Chondrocyte (in vitro differentiated cells): ENCODE measurements around the gene C19orf47. TPM values are rescaled to one million over a fixed set of nuclear protein-coding genes. Genes with fewer than 3 reads are reported as not detected.
A peak's percentile ranks its signal among the peaks of the same experiment; 100 is the strongest.

Experiments used
- DNase-seq: peaks from one replicate; pipeline ENCODE4 v3.0.0; 2021; ENCODE audit warnings: mixed read lengths, low spot score
- H3K27ac Mint-ChIP-seq: one replicate; pipeline ENCODE4 v1.8.0; 2021; ENCODE audit warnings: mild to moderate bottlenecking, moderate library complexity, mixed read lengths; ENCODE audit not compliant: unreplicated experiment
- H3K27me3 Mint-ChIP-seq: 2 replicates; pipeline ENCODE4 v1.8.0; 2021; ENCODE audit warnings: low read depth, mixed read lengths
- H3K36me3 Mint-ChIP-seq: 2 replicates; pipeline ENCODE4 v1.8.0; 2021; ENCODE audit warnings: low read depth, mixed read lengths
- H3K4me1 Mint-ChIP-seq: 2 replicates; pipeline ENCODE4 v1.8.0; 2021; ENCODE audit warnings: low read depth, mild to moderate bottlenecking, mixed read lengths
- H3K4me3 Mint-ChIP-seq: one replicate; pipeline ENCODE4 v1.8.0; 2021; ENCODE audit warnings: mild to moderate bottlenecking, moderate library complexity, mixed read lengths; ENCODE audit not compliant: unreplicated experiment
- H3K9me3 Mint-ChIP-seq: 2 replicates; pipeline ENCODE4 v1.8.0; 2021; ENCODE audit warnings: low read depth, mixed read lengths
- CTCF ChIP-seq: fragments of 200-600 bp; sonication (generic); IDR thresholded peaks from 2 replicates; pipeline ENCODE4 v1.5.0; 2021; ENCODE audit warnings: antibody characterized with exemption, mild to moderate bottlenecking, moderate library complexity
- total RNA-seq: library from RNA; stranded (reverse); gene quantifications from 3 replicates; pipeline ENCODE4 v1.2.1, GENCODE V29; 2021

The C19orf47 gene
- total RNA-seq, 1 donor from 2014 or later = 21.5 TPM

GRCh38 chr19:40363069-40363468, 14.9 kb upstream of the C19orf47 start:
- no peak for DNase-seq
- no peak for TF ChIP-seq CTCF
- peak overlapping the region; percentile 2 for H3K27ac Mint-ChIP-seq
- no peaks in the 10 kb centered on the region for H3K9me3 Mint-ChIP-seq
- H3K4me1 Mint-ChIP-seq = peaks cover 25% of the 10 kb centered on the region
- peaks cover 8% of the 10 kb centered on the region for H3K36me3 Mint-ChIP-seq
- H3K4me3 Mint-ChIP-seq = no peak overlapping the region
- H3K27me3 Mint-ChIP-seq = no peaks in the 10 kb centered on the region

- Mint-ChIP-seq H3K27ac (no peak overlapping the region), H3K4me1 (peaks cover 25% of the 10 kb centered on the region), H3K4me3 (no peak overlapping the region), H3K9me3 (no peaks in the 10 kb centered on the region), H3K36me3 (peaks cover 8% of the 10 kb centered on the region), H3K27me3 (no peaks in the 10 kb centered on the region)
- TF ChIP-seq CTCF = no peak
- no peak for DNase-seq
These were observed 14.0 kb upstream of the C19orf47 start for GRCh38 chr19:40362160-40362559.

- DNase-seq = no peak
- Mint-ChIP-seq H3K4me1 (peaks cover 15% of the 10 kb centered on the region), H3K36me3 (peaks cover 5% of the 10 kb centered on the region), H3K27ac (no peak overlapping the region), H3K9me3 (no peaks in the 10 kb centered on the region), H3K27me3 (no peaks in the 10 kb centered on the region), H3K4me3 (no peak overlapping the region)
- no peak for TF ChIP-seq CTCF
These were observed 12.6 kb upstream of the C19orf47 start for GRCh38 chr19:40360708-40361241.

- Mint-ChIP-seq H3K27me3 (no peaks in the 10 kb centered on the region), H3K9me3 (no peaks in the 10 kb centered on the region), H3K27ac (no peak overlapping the region), H3K4me3 (no peak overlapping the region), H3K4me1 (peaks cover 13% of the 10 kb centered on the region), H3K36me3 (peaks cover 5% of the 10 kb centered on the region)
- DNase-seq = no peak
- TF ChIP-seq CTCF = no peak
These were observed 12.0 kb upstream of the C19orf47 start for GRCh38 chr19:40360020-40360707.

GRCh38 chr19:40358773-40359172, 10.6 kb upstream of the C19orf47 start:
- no peak overlapping the region for H3K4me3 Mint-ChIP-seq
- peaks cover 5% of the 10 kb centered on the region for H3K36me3 Mint-ChIP-seq
- no peak overlapping the region for H3K27ac Mint-ChIP-seq
- DNase-seq = no peak
- H3K9me3 Mint-ChIP-seq = no peaks in the 10 kb centered on the region
- H3K4me1 Mint-ChIP-seq = peaks cover 9% of the 10 kb centered on the region
- no peak for TF ChIP-seq CTCF
- no peaks in the 10 kb centered on the region for H3K27me3 Mint-ChIP-seq
